GM12891 (cell line): ENCODE data around the gene GTPBP6.

Experiments
- PAX5 ChIP-seq: IDR thresholded peaks from 2 replicates; pipeline ENCODE4 v1.6.1; 2011; ENCODE audit warnings: low read length, moderate library complexity, mild to moderate bottlenecking; ENCODE audit not compliant: insufficient read depth, severe bottlenecking
- POLR2A ChIP-seq: IDR thresholded peaks from 2 replicates; pipeline ENCODE4 v1.6.1; 2011; ENCODE audit warnings: low read depth, low read length, control low read depth
- POLR2AphosphoS5 ChIP-seq: IDR thresholded peaks from 2 replicates; pipeline ENCODE4 v1.6.1; 2011; ENCODE audit warnings: low read depth, low read length, control low read depth
- SPI1 ChIP-seq: IDR thresholded peaks from 2 replicates; pipeline ENCODE4 v1.6.1; 2011; ENCODE audit warnings: low read depth, low read length, control low read depth

DNA sequence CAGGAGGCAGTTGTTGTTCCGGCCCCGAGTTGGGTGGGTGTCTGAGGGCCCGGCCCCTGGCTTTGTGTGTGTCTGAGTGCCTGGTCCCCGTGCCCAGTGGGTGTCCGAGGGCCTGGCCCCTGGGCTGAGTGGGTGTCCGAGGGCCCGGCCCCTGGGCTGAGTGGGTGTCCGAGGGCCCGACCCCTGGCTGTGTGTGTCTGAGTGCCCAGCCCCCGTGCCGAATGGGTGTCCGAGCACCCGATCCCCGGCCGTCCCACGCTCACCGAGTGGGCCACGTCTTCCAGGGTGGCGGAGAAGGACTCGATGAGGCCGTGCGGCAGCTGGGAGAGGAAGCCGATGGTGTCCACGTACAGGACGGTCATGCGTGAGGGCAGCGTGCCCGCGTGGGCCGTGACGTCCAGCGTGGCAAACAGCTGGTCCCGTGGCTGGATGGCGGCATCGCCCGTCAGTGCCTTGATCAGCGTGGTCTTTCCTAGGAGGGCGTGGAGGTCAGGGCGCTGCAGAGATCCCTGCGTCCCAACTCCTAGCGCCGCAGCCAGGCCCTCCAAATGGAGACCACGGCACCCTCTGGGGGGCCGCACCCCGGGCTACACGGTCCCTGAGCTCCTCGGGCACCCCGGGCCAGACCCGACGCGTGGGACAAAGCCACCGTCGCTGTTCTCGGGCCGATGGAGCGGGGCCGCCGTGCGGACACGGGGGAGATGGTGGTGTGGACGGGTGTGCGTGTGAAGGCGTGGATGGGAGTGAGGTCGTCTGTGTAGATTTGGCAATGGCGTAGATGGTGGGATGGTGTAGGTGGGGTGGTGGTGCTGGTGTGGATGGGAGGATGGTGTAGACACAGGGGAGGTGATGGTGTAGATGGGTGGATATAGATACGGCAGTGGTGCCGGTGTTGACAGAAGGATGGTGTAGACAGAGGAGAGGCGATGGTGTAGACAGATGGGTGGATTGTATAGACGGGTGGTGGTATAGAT, 7.2 kb downstream of the GTPBP6 start:
- no peak for TF ChIP-seq POLR2AphosphoS5
- TF ChIP-seq POLR2A: no peak
- TF ChIP-seq SPI1: no peak
- no peak for TF ChIP-seq PAX5
